PFSK-1 (cell line): ENCODE measurements around the gene FBXL16.

ENCODE experiments used
- FOXP2 ChIP-seq: optimal IDR thresholded peaks from 2 replicates; pipeline ENCODE3; 2011; ENCODE audit warnings: borderline replicate concordance, control low read depth, inconsistent platforms; ENCODE audit not compliant: insufficient read depth; ENCODE audit errors: extremely low read length, extremely low read depth
- POLR2AphosphoS5 ChIP-seq: IDR thresholded peaks from 2 replicates; pipeline ENCODE4 v1.6.1; 2012; ENCODE audit warnings: low read depth, mild to moderate bottlenecking, control low read depth, low read length, moderate library complexity
- SIN3A ChIP-seq: IDR thresholded peaks from 2 replicates; pipeline ENCODE4 v1.6.1; 2012; ENCODE audit warnings: mild to moderate bottlenecking, low read length, moderate library complexity, borderline replicate concordance; ENCODE audit not compliant: insufficient read depth
- TAF1 ChIP-seq: IDR thresholded peaks from 2 replicates; pipeline ENCODE4 v1.6.1; 2012; ENCODE audit warnings: low read length, control low read depth, borderline replicate concordance; ENCODE audit not compliant: insufficient read depth
- TF ChIP-seq, protein P1 (sequence below), 2 experiments: IDR thresholded peaks; 2 replicates each; pipeline versions ENCODE4 v1.6.1 to v1.8.0; 2011 to 2012; ENCODE audit warnings: low read depth in 2 of 2, low read length in 2 of 2, control low read depth in 1 of 2, inconsistent platforms in 1 of 2, mild to moderate bottlenecking in 1 of 2, moderate library complexity in 1 of 2; ENCODE audit not compliant: insufficient read depth in 1 of 2

DNA sequence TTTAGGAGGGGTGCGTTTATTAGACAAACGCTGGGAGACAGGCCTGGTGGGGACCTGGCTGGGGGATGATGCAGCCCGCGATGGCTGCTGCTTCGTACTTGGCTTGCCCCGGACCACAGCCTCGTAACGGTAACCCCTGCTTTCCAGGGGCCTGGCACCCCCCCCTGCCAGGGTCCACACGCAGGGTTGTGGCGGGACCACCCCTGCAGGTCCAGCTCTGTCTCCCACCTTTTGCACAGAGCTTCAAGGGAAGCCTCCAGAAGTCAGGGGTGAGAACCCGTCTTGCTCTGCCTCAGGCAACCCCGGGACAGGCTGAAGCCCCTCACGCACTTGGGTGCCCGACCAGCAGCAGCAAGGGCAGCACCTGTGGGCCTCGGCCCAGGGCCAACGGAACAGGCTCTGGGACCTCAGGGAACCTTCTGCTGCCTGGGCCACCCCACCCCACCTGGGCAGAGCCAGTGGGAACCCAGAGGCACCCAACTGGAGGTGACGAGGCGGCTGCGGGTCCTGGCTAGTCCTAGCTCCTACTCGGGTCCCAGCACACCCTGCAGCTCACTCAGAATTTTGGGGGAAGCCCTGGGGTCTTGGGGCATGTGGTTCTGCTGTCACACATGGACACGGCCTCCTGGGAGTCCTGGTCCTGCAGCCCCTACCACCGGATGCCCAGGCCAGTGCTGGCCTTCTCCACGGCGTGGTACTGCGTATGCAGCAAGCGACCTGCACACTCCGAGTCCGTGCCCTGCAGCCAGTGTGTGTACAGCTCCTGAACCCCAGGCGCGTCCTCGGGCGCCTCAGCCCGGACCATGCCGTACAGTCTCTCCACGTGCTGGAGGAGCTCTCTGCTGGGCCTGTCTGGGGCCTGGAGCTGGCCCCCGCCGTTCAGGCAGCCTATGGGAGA lies 24.4 kb upstream of the FBXL16 start:
- TF ChIP-seq POLR2AphosphoS5 (no peak), TAF1 (no peak), SIN3A (no peak), FOXP2 (no peak)
- TF ChIP-seq, protein P1, sequence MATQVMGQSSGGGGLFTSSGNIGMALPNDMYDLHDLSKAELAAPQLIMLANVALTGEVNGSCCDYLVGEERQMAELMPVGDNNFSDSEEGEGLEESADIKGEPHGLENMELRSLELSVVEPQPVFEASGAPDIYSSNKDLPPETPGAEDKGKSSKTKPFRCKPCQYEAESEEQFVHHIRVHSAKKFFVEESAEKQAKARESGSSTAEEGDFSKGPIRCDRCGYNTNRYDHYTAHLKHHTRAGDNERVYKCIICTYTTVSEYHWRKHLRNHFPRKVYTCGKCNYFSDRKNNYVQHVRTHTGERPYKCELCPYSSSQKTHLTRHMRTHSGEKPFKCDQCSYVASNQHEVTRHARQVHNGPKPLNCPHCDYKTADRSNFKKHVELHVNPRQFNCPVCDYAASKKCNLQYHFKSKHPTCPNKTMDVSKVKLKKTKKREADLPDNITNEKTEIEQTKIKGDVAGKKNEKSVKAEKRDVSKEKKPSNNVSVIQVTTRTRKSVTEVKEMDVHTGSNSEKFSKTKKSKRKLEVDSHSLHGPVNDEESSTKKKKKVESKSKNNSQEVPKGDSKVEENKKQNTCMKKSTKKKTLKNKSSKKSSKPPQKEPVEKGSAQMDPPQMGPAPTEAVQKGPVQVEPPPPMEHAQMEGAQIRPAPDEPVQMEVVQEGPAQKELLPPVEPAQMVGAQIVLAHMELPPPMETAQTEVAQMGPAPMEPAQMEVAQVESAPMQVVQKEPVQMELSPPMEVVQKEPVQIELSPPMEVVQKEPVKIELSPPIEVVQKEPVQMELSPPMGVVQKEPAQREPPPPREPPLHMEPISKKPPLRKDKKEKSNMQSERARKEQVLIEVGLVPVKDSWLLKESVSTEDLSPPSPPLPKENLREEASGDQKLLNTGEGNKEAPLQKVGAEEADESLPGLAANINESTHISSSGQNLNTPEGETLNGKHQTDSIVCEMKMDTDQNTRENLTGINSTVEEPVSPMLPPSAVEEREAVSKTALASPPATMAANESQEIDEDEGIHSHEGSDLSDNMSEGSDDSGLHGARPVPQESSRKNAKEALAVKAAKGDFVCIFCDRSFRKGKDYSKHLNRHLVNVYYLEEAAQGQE (IDR thresholded peaks at IDR 0.05; ENCODE audit: insufficient read depth in 1 of 2, low read depth in 2 of 2, low read length in 2 of 2): no peak
